DMS153 (cell line): Measurements from ENCODE around the gene CNTLN.
"Not testable (repeated sequence)": the region's sequence is repeated elsewhere in the genome, so short reads cannot be mapped to it uniquely, and the experiment has no call there.

Experiments used
- DNase-seq: peaks from one replicate; lab custom pipeline; 2025; lab: John Stamatoyannopoulos, UW

CNTLN gene

DNA sequence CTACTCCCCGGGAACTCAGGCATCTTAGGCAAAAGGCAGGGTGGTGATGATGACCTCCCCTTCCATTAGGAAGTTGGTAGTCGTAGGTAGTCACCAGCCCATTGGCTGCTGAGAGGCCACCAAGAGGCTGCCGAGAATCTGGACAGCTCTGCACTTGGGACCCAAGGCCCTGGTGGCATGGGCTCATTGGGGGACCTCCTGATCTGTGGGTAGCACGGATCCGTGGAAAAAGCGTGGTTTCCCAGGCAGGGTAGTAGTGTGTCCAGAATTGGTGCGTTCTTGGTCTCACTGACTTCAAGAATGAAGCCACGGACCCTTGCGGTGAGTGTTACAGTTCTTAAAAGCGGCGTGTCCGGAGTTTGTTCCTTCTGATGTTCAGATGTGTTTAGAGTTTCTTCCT is 158.8 kb downstream of the CNTLN start:
- no peak for DNase-seq

DNA sequence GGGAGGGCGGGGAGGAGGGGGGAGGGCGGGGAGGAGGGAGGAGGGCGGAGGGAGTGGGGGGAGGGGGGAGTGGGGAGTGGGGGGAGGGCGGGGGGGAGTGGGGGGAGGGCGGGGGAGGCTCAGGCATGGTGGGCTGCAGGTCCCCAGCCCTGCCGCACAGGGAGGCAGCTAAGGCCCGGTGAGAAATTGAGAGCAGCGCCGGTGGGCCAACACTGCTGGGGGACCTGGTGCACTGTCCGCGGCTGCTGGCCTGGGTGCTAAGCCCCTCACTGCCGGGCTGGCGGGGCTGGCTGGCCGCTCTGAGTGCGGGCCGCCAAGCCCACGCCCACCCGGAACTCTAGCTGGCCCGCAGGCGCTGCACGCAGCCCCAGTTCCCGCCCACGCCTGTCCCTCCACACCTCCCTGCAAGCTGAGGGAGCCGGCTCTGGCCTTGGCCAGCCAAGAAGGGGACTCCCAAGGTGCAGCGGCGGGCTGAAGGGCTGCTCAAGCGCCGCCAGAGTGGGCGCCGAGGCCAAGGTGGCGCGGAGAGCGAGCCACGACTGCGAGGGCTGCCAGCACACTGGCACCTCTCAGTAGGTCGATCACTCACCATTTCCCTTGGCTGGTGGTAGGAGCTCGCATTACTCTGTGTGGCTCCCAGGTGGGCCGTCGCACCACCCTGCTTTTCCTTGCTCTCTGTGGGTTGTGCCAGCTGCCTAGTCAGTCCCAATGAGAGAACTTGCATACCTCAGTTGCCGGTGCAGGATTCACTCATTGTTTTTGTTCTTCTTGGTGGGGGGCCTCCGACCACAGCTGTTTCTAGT is 160.2 kb downstream of the CNTLN start:
- DNase-seq: no peak

DNA sequence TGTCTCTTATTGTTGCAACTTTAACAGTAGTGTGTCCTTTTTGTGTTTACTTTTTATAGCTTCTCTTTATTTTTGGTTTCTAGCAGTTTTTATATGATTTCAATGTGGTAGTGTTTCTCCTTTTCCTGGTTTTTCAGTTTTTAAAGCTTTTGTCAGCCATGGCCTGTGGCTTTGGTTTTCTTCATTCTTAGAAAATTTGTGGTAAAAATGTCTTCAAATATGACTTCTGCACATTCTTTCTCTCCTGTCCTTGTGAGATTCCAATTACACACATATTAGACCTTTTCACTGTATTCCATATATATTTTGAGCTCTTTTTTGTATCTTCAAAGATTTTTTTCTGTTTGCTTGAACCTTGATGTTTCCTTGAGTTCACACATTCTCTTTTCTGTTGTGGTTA is 180.5 kb downstream of the CNTLN start:
- no peak for DNase-seq

DNA sequence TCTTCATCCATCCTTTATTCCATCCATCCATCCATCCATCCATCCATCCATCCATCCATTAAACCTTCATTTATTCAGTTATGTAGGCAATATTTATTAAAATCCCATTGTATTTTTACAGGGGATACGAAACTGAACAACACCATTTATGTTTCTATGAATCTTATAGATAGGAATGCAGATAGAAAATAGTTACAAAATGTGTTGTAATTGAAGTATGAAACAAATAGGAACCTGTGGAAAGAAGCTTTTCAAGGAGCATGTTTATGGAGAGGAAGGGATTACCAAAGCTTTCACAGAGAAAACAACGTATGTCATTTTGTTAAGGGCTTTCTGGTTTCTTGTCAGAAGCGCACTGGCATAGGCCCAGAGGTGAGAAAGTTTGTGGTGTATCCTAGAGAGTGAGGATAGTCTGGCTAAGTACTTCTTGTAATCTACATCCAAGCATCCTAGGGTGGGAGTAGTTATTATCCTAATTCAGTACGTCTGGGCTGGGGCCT is 184.0 kb downstream of the CNTLN start:
- DNase-seq: no peak

DNA sequence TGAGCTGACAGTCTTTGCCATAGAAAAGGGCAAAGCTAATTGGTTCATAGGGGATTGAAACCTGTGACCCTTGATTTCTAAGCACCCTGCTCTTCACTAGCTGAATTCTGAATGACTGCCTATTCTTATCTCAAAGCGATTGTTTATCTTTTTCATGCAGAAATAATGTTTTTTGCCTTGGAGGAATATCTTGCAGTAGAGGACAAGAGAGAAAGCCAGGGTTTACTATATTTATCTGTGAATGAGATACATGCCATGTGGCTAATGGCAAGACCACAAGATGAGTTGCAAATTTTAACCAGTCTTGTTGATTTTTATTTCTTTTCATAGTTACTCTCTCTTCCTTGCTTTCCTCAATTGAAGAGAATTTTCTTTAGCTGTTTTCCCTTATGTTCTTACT is 185.0 kb downstream of the CNTLN start:
- no peak for DNase-seq

DNA sequence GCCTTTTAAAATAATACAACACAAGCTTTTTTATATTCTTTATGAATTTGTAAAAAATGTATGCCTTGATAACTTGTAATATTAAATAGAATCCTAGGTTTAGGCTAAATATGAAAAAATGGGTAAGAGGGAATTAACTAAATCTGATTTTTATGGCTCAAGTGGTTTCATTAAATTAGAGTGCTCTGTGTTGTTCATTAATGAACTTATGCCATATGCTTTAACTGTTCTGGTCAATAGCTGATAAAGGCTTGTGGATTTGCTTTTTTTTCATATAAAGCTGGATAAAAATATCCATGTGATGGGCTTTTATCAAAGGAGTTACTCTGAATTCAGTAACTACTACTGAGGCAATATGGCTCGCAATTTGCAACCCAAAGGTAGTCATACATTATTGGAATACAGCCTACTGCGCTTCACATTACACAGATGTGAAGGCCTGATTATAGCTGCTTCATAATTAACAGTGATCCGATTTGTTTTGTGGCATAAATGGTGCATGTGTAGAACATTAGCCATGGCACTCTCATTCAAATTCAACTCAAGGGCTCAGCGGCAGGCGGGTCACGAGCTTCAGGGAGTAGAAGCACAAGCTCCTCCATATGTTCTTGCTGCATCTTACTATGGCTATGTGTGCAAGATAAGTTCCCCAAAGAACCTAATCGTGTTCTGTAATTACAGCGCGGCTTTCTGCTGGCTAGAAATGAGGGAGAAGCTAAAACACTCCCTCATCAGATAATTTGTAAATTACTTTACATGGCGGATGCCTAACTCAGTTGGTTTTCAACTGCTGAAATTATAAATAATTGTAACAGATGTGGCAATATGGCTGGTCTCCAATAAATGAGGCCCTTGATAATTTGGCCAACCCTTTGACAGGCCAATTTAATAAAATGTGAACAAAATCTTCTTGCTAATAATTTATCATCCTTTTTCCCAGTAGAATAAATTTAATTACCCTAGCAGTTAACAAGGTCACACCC is 188.3 kb downstream of the CNTLN start:
- no peak for DNase-seq

DNA sequence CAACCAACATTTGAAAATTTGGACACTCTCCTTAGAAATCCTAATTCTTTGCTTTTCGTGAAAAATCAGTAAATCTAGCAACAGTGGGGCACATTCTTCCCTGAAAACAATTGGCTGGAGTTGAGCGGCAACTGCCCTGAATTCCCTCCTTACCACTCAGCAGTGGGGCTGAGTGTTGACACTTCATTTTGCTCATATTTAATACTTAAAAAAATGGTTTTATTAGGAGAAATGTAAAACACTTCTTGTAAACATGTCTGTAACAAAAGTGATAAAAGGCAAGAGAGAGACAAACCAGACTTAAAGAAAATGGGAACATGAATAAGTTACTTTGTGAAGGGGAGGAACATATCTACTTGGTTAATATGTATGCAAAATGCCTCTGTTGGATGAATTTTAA is 193.5 kb downstream of the CNTLN start:
- no peak for DNase-seq

DNA sequence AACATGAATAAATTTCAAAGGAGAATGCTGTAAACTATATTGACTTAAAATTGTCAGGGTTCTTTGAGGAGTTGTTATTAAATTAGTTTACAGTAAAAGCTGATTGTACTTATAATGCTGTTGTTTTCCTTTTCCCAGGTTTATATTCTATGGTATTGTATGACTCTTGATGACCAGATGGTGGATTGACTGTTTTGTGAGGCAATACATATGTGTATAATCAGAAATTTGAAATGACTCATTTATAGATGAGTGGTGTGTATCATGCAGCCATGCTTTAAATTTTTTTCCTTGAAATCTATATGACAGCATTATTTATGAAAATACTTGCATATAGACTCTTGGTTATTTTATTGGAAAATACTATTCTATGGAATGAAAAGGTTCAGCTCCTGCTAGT is 195.3 kb downstream of the CNTLN start:
- DNase-seq: no peak

DNA sequence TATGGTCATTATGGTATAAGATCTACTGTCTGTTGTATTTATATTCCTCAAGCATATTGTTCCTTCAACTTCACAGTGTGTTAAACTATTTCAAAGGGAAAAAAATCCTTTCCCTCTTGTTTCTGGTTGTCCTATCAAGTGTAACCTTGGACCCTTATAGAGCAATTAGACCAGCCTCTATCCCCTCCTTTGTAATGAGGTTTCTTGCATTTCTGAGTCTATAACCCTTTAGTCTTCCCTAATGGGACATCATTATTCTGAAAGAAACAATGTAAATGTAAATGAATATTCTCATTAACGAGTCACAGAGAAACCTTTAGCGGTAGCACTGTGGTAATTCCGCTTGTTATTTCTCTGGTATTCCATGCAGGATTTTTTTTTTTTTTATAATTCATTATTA is 197.3 kb downstream of the CNTLN start:
- no peak for DNase-seq

DNA sequence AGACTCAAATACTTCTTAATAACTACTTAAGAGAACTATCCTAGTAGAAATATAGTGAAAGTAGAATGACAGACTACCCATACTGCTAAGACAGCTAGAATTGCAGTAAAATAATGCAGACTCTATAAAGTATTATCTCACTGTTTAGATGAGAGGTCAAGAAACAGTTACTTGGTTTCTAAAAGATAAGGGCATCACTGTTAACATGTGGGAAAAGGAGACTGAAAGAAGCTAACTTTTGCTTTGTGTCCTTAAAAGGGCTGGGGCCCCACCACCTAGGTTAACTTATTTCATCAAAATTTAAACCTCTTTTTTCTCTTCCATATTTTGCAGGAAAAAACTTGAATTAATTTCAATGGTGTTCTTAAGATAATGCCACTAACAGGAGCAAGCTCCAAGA is 204.3 kb downstream of the CNTLN start:
- no peak for DNase-seq

DNA sequence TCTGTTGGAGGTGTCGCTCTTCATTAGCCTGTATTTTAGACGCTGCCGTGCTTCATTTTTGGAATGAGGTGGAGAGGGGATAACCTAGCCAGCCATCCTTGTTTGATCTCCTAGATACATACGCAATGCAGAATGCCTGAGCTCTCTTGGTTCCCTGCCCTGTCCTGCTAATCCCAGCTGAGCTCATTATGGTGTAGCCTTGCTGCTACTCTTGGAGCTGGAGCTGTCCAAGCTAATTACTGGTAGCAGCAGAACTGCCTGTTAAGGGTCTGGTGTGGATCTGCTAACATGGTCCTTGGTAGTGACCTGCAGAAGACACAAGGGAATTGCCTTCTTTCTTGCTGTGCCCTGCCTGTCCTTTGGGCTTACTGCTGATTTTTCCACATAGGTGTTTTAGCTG is 207.9 kb downstream of the CNTLN start:
- no peak for DNase-seq

DNA sequence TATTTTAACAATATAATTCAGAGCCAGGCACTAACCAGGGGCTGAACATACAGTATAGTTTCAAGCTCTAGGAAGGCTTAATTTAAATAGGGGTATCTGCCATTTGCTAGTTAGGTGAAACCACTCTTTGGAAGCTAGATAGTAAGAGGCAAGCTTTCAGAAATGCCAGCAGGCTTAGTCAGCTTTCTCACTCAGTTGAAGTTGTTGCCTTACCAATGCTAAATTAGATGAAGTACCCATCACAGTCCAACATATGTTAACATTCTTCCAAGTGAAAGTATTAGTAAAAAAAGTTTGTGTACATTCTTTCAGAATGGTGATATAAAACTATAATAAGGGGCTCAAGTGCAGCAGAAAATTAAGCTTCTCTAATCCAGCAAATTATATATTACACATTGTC is 215.0 kb downstream of the CNTLN start:
- DNase-seq: no peak

DNA sequence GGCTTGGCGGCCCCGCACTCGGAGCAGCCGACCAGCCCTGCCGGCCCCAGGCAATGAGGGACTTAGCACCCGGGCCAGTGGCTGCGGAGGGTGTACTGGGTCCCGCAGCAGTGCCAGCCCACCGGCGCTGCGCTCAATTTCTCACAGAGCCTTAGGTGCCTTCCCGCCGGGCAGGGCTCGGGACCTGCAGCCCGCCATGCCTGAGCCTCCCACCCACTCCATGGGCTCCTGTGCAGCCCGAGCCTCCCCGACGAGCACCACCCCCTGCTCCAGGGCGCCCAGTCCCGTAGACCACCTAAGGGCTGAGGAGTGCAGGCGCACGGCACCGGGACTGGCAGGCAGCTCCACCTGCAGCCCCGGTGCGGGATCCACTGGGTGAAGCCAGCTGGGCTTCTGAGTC is 219.2 kb downstream of the CNTLN start:
- DNase-seq: not testable (repeated sequence)

DNA sequence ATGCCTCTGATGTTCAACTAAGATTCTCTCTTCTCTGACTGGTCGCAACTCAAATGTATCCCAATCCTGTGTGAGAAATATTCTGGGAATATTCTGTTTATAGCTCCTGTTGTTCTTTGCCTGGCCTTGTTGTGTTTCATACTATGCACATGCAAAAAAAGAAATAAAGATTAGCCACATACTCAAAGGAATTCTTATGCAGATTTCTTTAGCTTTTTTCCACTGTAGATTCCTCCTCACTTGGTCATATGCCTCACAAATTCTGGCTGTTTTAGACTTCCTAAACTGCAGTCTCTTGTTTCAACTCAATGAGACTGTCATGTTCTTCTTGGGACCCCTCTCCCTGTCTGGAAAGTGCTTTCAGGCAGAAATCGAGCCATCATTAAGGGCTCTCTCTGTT is 226.5 kb downstream of the CNTLN start:
- no peak for DNase-seq

DNA sequence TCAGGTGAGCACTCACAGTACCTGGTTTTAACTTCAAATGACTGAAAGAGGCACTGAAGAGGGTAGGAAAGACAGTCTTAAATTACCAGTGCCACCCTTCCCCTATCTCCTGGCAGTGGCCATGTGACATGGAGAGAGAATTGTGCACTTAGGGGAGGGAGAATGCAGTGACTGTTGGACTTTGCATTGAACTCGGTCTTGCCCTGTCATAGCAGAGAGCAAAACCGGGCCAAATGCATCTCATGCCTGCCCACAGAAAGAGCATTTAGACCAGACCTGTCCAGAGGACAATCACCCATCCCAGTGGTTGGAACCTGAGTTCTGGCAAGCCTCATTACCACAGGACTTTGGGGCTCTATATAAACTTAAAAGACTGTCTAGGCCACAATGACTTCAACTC is 232.2 kb downstream of the CNTLN start:
- no peak for DNase-seq

DNA sequence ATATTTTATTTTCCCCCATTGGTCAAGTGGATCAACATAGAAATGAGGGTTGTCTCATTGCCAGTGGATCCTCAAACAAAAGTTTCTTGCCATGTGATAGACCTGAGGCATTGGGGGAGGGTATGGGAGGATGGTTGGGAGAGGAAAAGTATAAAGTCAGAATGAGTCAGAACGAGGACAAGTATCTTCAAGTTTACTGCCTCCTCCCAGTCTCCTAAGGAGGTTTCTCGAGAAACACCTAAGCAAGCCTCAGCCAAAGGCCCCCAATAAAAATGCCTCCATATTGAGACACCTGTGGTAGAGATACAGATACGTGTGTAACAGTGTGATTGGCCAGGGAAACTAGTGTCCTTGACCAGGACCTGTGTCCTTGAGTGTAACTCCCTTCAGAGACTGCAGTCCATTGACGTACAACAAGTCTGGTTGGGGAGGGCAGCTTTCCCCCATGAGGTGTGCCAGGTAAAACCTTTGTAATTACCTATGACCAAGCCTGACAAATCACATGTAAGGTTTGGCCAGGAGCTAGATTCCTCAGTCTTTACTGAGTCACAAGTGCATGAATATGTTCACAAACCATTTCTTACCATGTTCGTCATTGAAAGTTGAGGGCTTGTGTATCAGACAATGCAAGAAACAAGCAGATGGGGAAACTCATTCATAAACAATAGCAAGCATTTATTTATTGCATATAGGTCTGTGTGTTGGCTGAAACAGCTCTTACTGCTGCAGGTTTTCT is 245.5 kb downstream of the CNTLN start:
- no peak for DNase-seq

DNA sequence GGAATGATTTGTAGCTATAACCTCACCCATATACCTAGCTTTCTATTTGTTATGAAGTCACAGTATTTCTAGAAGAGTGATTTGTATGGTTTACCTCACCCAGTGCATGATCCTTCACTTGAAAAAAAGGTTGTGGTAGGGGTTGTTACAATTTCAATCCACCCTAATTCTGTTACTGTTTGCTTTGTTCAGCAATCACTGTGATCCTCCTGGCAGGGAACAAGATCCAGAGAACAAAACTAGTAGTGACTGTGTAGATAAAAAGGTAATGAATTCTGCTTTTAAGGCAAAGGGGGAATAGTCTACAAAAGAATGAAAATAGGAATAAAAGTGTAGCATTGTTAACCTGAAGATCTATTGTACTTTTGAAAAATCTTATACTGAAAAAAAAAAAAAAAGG is 252.7 kb downstream of the CNTLN start:
- no peak for DNase-seq

DNA sequence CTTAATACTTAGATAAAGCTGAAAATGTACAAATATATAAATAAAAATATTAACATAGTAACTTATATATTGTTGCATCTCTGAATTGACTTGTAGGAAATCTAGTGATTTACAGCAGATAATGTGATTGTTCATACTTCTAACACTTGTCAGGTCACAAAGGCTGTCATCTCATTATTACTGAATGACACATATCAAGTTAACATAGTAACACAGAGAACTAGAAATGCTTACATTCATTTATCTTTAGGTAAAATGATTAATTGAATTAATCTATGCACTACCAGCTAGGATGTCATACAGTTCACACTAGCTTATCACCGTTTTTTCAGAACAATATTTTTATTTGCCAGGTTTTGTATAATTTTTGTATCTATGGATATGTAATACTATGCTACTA is 254.2 kb downstream of the CNTLN start:
- DNase-seq: no peak

DNA sequence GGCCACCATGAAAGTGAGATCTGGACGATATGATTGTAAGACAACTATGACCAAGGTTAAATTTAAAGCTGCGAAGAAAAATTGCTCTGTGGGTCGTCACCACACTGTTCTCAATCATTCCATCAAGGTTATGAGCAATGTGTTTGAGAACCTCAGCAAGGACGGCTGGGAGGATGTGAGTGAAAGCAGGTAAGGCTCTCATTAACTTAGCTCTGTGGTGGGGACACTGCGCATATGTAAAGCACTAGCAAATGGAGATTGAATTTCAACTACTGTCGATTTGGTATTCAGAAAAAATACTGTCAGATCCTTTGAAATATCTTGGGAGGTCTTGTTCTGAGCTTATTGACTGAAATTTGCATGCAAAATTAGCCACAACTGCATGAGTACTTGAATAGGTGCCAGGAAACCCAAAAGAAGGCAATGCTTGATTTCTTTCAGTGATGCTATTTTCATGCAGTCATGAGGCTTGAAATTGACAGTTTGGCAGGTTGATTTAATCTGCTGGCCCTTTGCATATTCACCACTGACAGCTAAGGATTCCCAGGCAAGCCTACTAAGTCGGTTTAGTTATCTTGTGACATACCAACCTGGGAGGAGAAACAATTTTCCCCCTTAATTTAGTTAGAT is 260.2 kb downstream of the CNTLN start:
- no peak for DNase-seq

DNA sequence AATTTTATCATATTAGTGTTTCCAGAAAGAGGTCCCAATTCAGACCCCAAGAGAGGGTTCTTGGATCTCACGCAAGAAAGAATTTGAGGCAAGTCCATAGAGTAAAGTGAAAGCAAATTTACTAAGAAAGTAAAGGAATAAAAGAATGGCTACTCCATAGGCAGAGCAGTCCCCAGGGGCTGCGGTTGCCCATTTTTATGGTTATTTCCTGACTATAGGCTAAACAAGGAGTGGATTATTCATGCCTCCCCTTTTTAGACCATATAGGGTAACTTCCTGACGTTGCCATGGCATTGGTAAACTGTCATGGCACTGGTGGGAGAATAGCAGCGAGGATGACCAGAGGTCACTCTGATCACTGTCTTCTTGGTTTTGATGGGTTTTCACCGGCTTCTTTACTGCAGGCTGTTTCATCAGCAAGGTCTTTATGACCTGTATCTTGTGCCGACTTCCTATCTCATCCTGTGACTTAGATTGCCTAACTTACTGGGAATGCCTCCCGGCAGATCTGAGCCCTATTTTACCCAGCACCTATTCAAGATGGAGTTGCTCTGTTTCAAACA is 262.4 kb downstream of the CNTLN start:
- not testable (repeated sequence) for DNase-seq

DNA sequence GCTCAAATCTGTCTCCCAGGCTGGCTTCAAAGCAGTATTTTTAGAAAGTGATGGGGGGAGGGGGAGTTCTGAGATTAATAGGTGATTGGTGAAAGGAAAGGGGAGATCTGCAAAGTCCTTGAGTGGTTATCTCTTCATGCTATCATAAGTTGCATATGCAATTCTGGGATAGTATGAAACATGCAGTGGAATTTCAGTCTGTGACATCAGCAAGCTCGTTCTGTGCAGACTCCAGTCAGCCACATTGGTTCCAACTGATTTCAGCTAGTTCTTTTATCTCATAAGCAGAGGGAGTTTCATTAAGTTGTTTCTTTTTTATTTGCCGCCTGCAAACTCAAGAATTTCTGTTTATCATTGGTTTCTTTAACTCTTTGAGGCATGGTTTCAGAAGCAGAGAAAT is 263.5 kb downstream of the CNTLN start:
- no peak for DNase-seq

DNA sequence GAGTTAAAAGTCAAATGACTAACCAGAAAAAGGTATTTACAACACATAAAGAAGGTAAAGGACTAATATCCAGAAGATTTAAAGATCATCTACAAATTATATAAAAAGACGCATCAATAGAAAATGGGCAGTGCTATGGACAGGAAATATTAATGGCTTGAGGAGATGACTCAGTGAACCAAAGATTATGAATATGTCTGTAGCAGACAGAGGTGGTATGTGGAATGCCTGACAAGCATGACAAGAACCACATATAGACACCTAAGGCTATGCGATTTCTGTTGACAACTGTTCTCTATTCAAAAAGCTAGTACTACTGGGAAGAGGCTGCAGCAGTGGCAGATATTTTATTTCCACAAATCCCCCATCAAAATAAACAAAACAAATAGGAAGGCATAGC is 267.0 kb downstream of the CNTLN start:
- no peak for DNase-seq
